Putamen (tissue), 1 donor: ENCODE measurements around the gene PLEKHM3.

Experiments used
- DNase-seq: peaks from one replicate; pipeline ENCODE4 v3.0.0-alpha.2; 2016; ENCODE audit warnings: low spot score

Gene PLEKHM3

GRCh38 chr2:207990784-207991183, 34.5 kb downstream of the PLEKHM3 start:
- DNase-seq = no peak

GRCh38 chr2:207988975-207989374, 36.4 kb downstream of the PLEKHM3 start:
- no peak for DNase-seq

- no peak for DNase-seq
Measured at GRCh38 chr2:207987025-207987716, 38.2 kb downstream of the PLEKHM3 start.

GRCh38 chr2:207984765-207985480, 40.4 kb downstream of the PLEKHM3 start:
- no peak for DNase-seq

GRCh38 chr2:207983641-207984042, 41.7 kb downstream of the PLEKHM3 start:
- DNase-seq = no peak

- DNase-seq = no peak
Measured at GRCh38 chr2:207978177-207978948, 47.0 kb downstream of the PLEKHM3 start.

- DNase-seq = no peak
Measured at GRCh38 chr2:207975921-207976320, 49.4 kb downstream of the PLEKHM3 start.

- no peak for DNase-seq
Measured at GRCh38 chr2:207974216-207974605, 51.1 kb downstream of the PLEKHM3 start.

GRCh38 chr2:207970826-207971180, 54.5 kb downstream of the PLEKHM3 start:
- DNase-seq = no peak

GRCh38 chr2:207970147-207970825, 55.0 kb downstream of the PLEKHM3 start:
- DNase-seq = no peak

- no peak for DNase-seq
Measured at GRCh38 chr2:207969249-207969648, 56.1 kb downstream of the PLEKHM3 start.

- DNase-seq = no peak
Measured at GRCh38 chr2:207967121-207967520, 58.2 kb downstream of the PLEKHM3 start.

- DNase-seq = no peak
Measured at GRCh38 chr2:207960911-207961310, 64.4 kb downstream of the PLEKHM3 start.

GRCh38 chr2:207960090-207960489, 65.2 kb downstream of the PLEKHM3 start:
- no peak for DNase-seq

- no peak for DNase-seq
Measured at GRCh38 chr2:207956771-207957170, 68.6 kb downstream of the PLEKHM3 start.

GRCh38 chr2:207955456-207955855, 69.9 kb downstream of the PLEKHM3 start:
- no peak for DNase-seq

- DNase-seq = no peak
Measured at GRCh38 chr2:207953354-207953753, 72.0 kb downstream of the PLEKHM3 start.

GRCh38 chr2:207952564-207953345, 72.6 kb downstream of the PLEKHM3 start:
- no peak for DNase-seq

- DNase-seq = no peak
Measured at GRCh38 chr2:207951734-207952470, 73.4 kb downstream of the PLEKHM3 start.

GRCh38 chr2:207950761-207951114, 74.6 kb downstream of the PLEKHM3 start:
- no peak for DNase-seq
